K562 (cell line): Measurements from ENCODE around the gene YAF2. TPM values are rescaled to one million over a fixed set of nuclear protein-coding genes. Genes with fewer than 3 reads are reported as not detected.

Experiments
- ATAC-seq: fragments of 200-7000 bp; cut with Tn5 transposase; 3 replicates; pipeline ENCODE4 v1.9.1; 2020; ENCODE audit warnings: moderate library complexity
- BruUV-seq: library from RNA; stranded (reverse); fragments of 400-500 nt; replicated peaks from 2 replicates; lab custom pipeline; 2021; lab: Mats Ljungman, UMichigan
- CTCF ChIA-PET: fragments of 300-600 bp; formaldehyde crosslinking; extraction: SDS; loops from one replicate; lab custom pipeline; 2021; ENCODE audit warnings: low intra/inter-chr PET ratio; lab: Yijun Ruan, JAX
- POLR2A ChIA-PET: fragments of 300-600, 350-650 bp; sonication (Branson Sonifier 250); formaldehyde crosslinking; extraction: SDS; loops from one replicate; lab custom pipeline; 2021; ENCODE audit warnings: antibody characterized with exemption, inconsistent platforms; lab: Yijun Ruan, JAX
- DNase-seq, 4 experiments: peaks; one replicate each; pipeline versions ENCODE4 v3.0.0 to v3.0.0-alpha.2; 2011 to 2018; ENCODE audit warnings: low spot score in 3 of 4, mixed read lengths in 3 of 4; ENCODE audit errors: extremely low read depth in 1 of 4
- FAIRE-seq: peaks from 2 replicates; lab custom pipeline; 2011; peaks lifted over from hg19 to GRCh38; lab: Jason Lieb, UNC
- H2AFZ ChIP-seq: 2 replicates; pipeline ENCODE4 v1.6.0; 2011; ENCODE audit warnings: low read depth, low read length, control low read depth, inconsistent platforms
- H3K27ac ChIP-seq: fragments of 200-600 bp; 3 replicates; pipeline ENCODE4 v1.8.0; 2011; ENCODE audit warnings: low read depth, mild to moderate bottlenecking, control low read depth, inconsistent platforms, low read length, moderate library complexity, mixed read lengths; ENCODE audit errors: extremely low read depth
- H3K27me3 ChIP-seq, 2 experiments: fragments of 300-600 bp in 1 of 2; 2 replicates in 1 of 2; 3 replicates in 1 of 2; pipeline versions ENCODE4 v1.6.0 to v1.8.0; 2011; ENCODE audit warnings: inconsistent platforms in 2 of 2, low read length in 2 of 2, mild to moderate bottlenecking in 1 of 2, mixed read lengths in 1 of 2, moderate library complexity in 1 of 2; ENCODE audit not compliant: control insufficient read depth in 2 of 2, insufficient read depth in 2 of 2
- H3K36me3 ChIP-seq: fragments of 300-600 bp; 3 replicates; pipeline ENCODE4 v1.8.0; 2011; ENCODE audit warnings: mild to moderate bottlenecking, low read length, inconsistent platforms; ENCODE audit not compliant: control insufficient read depth, insufficient read depth
- H3K4me1 ChIP-seq, 2 experiments: fragments of 200-600 bp in 1 of 2; replicated peaks in 1 of 2; 2 replicates in 1 of 2; 3 replicates in 1 of 2; pipeline versions ENCODE4 v1.5.1 to v1.8.0; 2011; ENCODE audit warnings: inconsistent platforms in 2 of 2, low read length in 2 of 2, mild to moderate bottlenecking in 1 of 2, mixed read lengths in 1 of 2, moderate library complexity in 1 of 2; ENCODE audit not compliant: control insufficient read depth in 2 of 2, insufficient read depth in 2 of 2
- H3K4me2 ChIP-seq: 2 replicates; pipeline ENCODE4 v1.6.1; 2011; ENCODE audit warnings: low read length, control low read depth, inconsistent platforms, mixed read lengths; ENCODE audit not compliant: insufficient read depth
- H3K4me3 ChIP-seq: fragments of 200-600 bp; sonication (generic), shearing (Covaris generic); 2 replicates; pipeline ENCODE4 v1.5.1; 2016; ENCODE audit warnings: control low read depth, inconsistent platforms
- H3K79me2 ChIP-seq: fragments of 200-600 bp; 3 replicates; pipeline ENCODE4 v1.8.0; 2011; ENCODE audit warnings: low read length, inconsistent platforms; ENCODE audit not compliant: control insufficient read depth, insufficient read depth
- H3K9ac ChIP-seq, 2 experiments: 2 replicates each; pipeline versions ENCODE4 v1.6.0 to v1.6.1; 2011; ENCODE audit warnings: low read depth in 2 of 2, low read length in 2 of 2, control low read depth in 1 of 2, inconsistent platforms in 1 of 2, mild to moderate bottlenecking in 1 of 2, mixed read lengths in 1 of 2; ENCODE audit not compliant: insufficient read depth in 1 of 2
- H3K9me1 ChIP-seq: one replicate; pipeline ENCODE4 v1.6.0; 2011; ENCODE audit warnings: inconsistent platforms, mild to moderate bottlenecking, low read length, moderate library complexity; ENCODE audit not compliant: control insufficient read depth, insufficient read depth
- H3K9me3 ChIP-seq: replicated peaks from 2 replicates; pipeline ENCODE4 v1.5.1; 2011; ENCODE audit warnings: low read depth, low read length, inconsistent platforms; ENCODE audit not compliant: control insufficient read depth, insufficient read depth
- H4K20me1 ChIP-seq: replicated peaks from 2 replicates; pipeline ENCODE4 v1.6.1; 2011; ENCODE audit warnings: low read length, inconsistent platforms, mixed read lengths; ENCODE audit not compliant: control insufficient read depth, insufficient read depth
- CBFA2T2 ChIP-seq: fragments of 450-650 bp; conservative IDR thresholded peaks from 2 replicates; pipeline ENCODE4 v1.6.1; 2017; ENCODE audit warnings: mild to moderate bottlenecking
- CTCF ChIP-seq, 3 experiments: IDR thresholded peaks in 2 of 3; conservative IDR thresholded peaks in 1 of 3; 2 replicates each; pipeline ENCODE4 v1.5.1; 2011 to 2012; ENCODE audit warnings: low read length in 3 of 3, mild to moderate bottlenecking in 3 of 3, control low read depth in 2 of 3, improper control_type of control experiment in 1 of 3, inconsistent platforms in 1 of 3, low read depth in 1 of 3, mixed read lengths in 1 of 3, moderate library complexity in 1 of 3; ENCODE audit not compliant: insufficient read depth in 2 of 3
- FOXK2 ChIP-seq, 2 experiments: fragments of 450-650 bp; IDR thresholded peaks in 1 of 2; conservative IDR thresholded peaks in 1 of 2; 2 replicates each; pipeline ENCODE4 v1.6.1; 2016; ENCODE audit warnings: low read depth in 2 of 2, mild to moderate bottlenecking in 1 of 2
- IRF9 ChIP-seq: fragments of 450-650 bp; IDR thresholded peaks from 2 replicates; pipeline ENCODE4 v1.6.1; 2016; ENCODE audit warnings: missing biosample characterization, missing genetic modification characterization
- MNT ChIP-seq, 2 experiments: fragments of 450-650 bp; conservative IDR thresholded peaks; 2 replicates each; pipeline ENCODE4 v1.6.1; 2017; ENCODE audit warnings: mild to moderate bottlenecking in 2 of 2, moderate library complexity in 2 of 2
- ZNF311 ChIP-seq: fragments of 250-450 bp; sonication (Bioruptor Pico); IDR thresholded peaks from 2 replicates; pipeline ENCODE4 v1.4.0; 2020; ENCODE audit warnings: mild to moderate bottlenecking, moderate library complexity
- ZNF436 ChIP-seq: fragments of 250-450, 450-650 bp; sonication (Bioruptor Pico); formaldehyde crosslinking; IDR thresholded peaks from 2 replicates; pipeline ENCODE4 v1.7.0; 2020; ENCODE audit warnings: mild to moderate bottlenecking
- WGBS: fragments of 100-300 bp; shearing (Covaris generic); methylation state at CpG from one replicate; pipeline ENCODE4 v1.1.6; 2016; ENCODE audit warnings: low coverage, mixed read lengths; ENCODE audit not compliant: insufficient coverage; ENCODE audit errors: missing lambda C conversion rate; 5-methylcytosine and 5-hydroxymethylcytosine counted together
- in situ Hi-C: fragments of 300-500 bp; cut with MboI; formaldehyde crosslinking; loops from 4 replicates; pipeline ENCODE4 v1.15.0; 2018; ENCODE audit warnings: inconsistent platforms, mixed read lengths
- intact Hi-C: fragments of 100-400 bp; cut with micrococcal nuclease; formaldehyde crosslinking; loops from 2 replicates; pipeline ENCODE4 v1.14.2; 2022
- polyA plus RNA-seq, 8 experiments: library from polyadenylated mRNA; depleted of rRNA in 4 of 8; stranded (reverse) in 5 of 8; unstranded in 3 of 8; fragments of >200 nt; fragmentation: Nextera tagmentation in 2 of 8; fragmentation: Illumina TruSeq in 1 of 8; extraction: Ambion mirVana in 2 of 8; extraction: Trizol in 1 of 8; gene quantifications; 2 replicates each; pipeline versions ENCODE4 v1.2.1 to v1.2.3, GENCODE V29; 2011 to 2014; ENCODE audit warnings: inconsistent platforms in 1 of 8, missing spikeins in 1 of 8
- total RNA-seq, 7 experiments: library from RNA; depleted of rRNA in 6 of 7; stranded (reverse); fragments of >200 nt in 6 of 7; fragmentation: Illumina TruSeq in 2 of 7; extraction: Trizol in 2 of 7; gene quantifications; 2 replicates each; pipeline versions ENCODE4 v1.2.1 to v1.2.3, GENCODE V29; 2011 to 2021; ENCODE audit warnings: low replicate concordance in 1 of 7

Gene YAF2
- total and polyA plus RNA-seq, 9 of the 15 experiments (the other 6 are each of a cell fraction or from before 2014, with no cell fraction given) = 10.6 to 26.4 (median 21.3) TPM

GRCh38 chr12:42143452-42144157, 94.4 kb downstream of the YAF2 start:
- H3K27ac ChIP-seq = peak overlapping the region; percentile 74; the same call in 2 of the 3 replicates
- H2AFZ ChIP-seq = peak overlapping the region; percentile 98
- peaks cover 13 to 23% of the 10 kb centered on the region in 2 experiments; a peak in 4 of 5 replicates for H3K4me1 ChIP-seq
- H3K4me2 ChIP-seq = peak overlapping the region; percentile 84
- no peaks in the 10 kb centered on the region for H3K9me1 ChIP-seq
- ATAC-seq (no peak), FAIRE-seq (peak; percentile 54), DNase-seq (no peak)
- H3K9me3 ChIP-seq = no peaks in the 10 kb centered on the region
- ChIA-PET CTCF (no interaction called here), POLR2A (no interaction called here)
- BruUV-seq = TSS peak; percentile 57
- H3K4me3 ChIP-seq = peak overlapping the region; percentile 67
- 18% methylated on average over 12 of the region's 12 CpGs for WGBS
- H3K9ac ChIP-seq = peak overlapping the region in 1 of 2 experiments; percentile 60; a peak in 3 of 4 replicates
- H3K36me3 ChIP-seq = no peaks in the 10 kb centered on the region
- in situ Hi-C loops = loop anchor here (25.0 kb wide), 1 partner anchor 419 kb away; no protein-coding TSS in a partner anchor
- H3K27me3 ChIP-seq = no peaks in the 10 kb centered on the region
- intact Hi-C loops = loop anchor here (2.0 to 5.0 kb wide), 3 partner anchors 46 to 183 kb away; partner anchors contain the start of genes PPHLN1, YAF2 and ZCRB1
- peaks cover 13% of the 10 kb centered on the region for H4K20me1 ChIP-seq
- peaks cover 24% of the 10 kb centered on the region for H3K79me2 ChIP-seq
- peak in 1 of 2 experiments; percentile 51; a peak in 1 of 4 replicates for TF ChIP-seq FOXK2 (conservative IDR thresholded peaks at IDR 0.05 in 1 of 2, IDR thresholded peaks at IDR 0.05 in 1 of 2; ENCODE audit: low read depth in 2 of 2)
- TF ChIP-seq ZNF311 (CRISPR knock-in tag) = no peak
- no peak for TF ChIP-seq CTCF (IDR thresholded peaks at IDR 0.05 in 2 of 3, conservative IDR thresholded peaks at IDR 0.05 in 1 of 3; ENCODE audit: insufficient read depth in 2 of 3, low read depth in 1 of 3, low read length in 3 of 3)
- no peak for TF ChIP-seq IRF9 (tag)
- TF ChIP-seq CBFA2T2 = no peak
- 0 out of 4 replicates have a peak, but pooled peaks of 1 of the 2 experiments have one; percentile 22 for TF ChIP-seq MNT (conservative IDR thresholded peaks at IDR 0.05)
- no peak for TF ChIP-seq ZNF436 (CRISPR knock-in tag)
